Measurements from ENCODE around the gene TM4SF1.

The TM4SF1 gene

GRCh38 chr3:149366941-149367840 lies 10.3 kb downstream of the TM4SF1 start:
- H3K4me1 ChIP-seq (ENCODE audit: control insufficient read depth, insufficient read depth, low read length, unreplicated experiment) = peaks cover 52% of the 10 kb centered on the region

DNA sequence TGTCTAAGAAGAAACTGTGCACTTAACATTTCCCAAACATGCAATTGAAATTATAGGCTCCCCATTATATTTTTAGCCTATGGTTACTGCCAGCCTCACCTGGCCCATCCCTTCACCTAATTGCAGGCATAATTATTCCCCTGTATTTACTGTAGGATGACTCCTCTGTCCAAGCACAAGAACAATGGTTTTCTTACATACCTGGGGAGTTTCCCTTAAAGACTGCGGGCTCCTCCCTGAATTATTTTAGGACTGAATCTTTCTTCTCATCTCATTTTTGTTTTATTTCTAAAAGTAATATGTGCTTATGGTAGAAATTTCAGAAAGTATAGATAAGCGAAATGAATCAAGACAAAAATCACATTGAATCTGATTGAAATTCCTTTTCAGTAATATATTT lies 11.4 kb downstream of the TM4SF1 start:
- Histone ChIP-seq H3K4me1 (ENCODE audit: control insufficient read depth, insufficient read depth, low read length, unreplicated experiment) (peaks cover 40% of the 10 kb centered on the region), H3K79me2 (ENCODE audit: control insufficient read depth, insufficient read depth, low read length, unreplicated experiment) (no peaks in the 10 kb centered on the region), H3K27ac (ENCODE audit: low read depth, low read length) (no peak overlapping the region), H3K4me3 (ENCODE audit: low read depth, low read length) (no peak overlapping the region), H2AFZ (ENCODE audit: low read length, unreplicated experiment) (no peak overlapping the region), H3K36me3 (ENCODE audit: insufficient read depth, low read length) (peaks cover 18% of the 10 kb centered on the region), H3K27me3 (ENCODE audit: insufficient read depth, low read length) (no peaks in the 10 kb centered on the region)

More at GRCh38 chr3:149366941-149367840, 10.3 kb downstream of the TM4SF1 start:
- Histone ChIP-seq H3K27me3 (ENCODE audit: insufficient read depth, low read length) (no peaks in the 10 kb centered on the region), H3K36me3 (ENCODE audit: insufficient read depth, low read length) (peaks cover 28% of the 10 kb centered on the region), H3K79me2 (ENCODE audit: control insufficient read depth, insufficient read depth, low read length, unreplicated experiment) (no peaks in the 10 kb centered on the region), H2AFZ (ENCODE audit: low read length, unreplicated experiment) (no peak overlapping the region), H3K4me3 (ENCODE audit: low read depth, low read length) (no peak overlapping the region), H3K27ac (ENCODE audit: low read depth, low read length) (peak overlapping the region; percentile 71)

DNA sequence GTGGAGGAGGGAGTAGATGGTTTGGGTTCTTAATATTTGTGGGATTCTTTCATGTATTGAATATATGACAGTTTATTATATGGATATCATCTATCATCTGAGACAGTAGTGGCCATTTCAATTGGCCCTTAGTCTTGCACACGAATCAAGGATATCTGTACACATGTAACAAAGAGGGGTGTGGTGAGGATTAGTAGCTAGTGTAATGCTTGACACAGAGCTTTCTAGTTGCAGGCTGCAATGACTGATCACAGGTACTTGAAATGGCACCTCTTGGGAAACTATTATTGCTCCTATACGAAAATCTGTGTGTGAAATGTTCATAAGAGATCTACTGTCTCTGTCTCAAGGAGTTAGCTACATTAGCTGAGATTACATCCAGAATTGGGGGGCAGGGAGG lies 12.8 kb downstream of the TM4SF1 start:
- no peak overlapping the region for H3K27ac ChIP-seq (ENCODE audit: low read depth, low read length)
- no peaks in the 10 kb centered on the region for H3K79me2 ChIP-seq (ENCODE audit: control insufficient read depth, insufficient read depth, low read length, unreplicated experiment)
- H2AFZ ChIP-seq (ENCODE audit: low read length, unreplicated experiment) = no peak overlapping the region
- peaks cover 10% of the 10 kb centered on the region for H3K36me3 ChIP-seq (ENCODE audit: insufficient read depth, low read length)
- peaks cover 27% of the 10 kb centered on the region for H3K4me1 ChIP-seq (ENCODE audit: control insufficient read depth, insufficient read depth, low read length, unreplicated experiment)
- H3K27me3 ChIP-seq (ENCODE audit: insufficient read depth, low read length) = no peaks in the 10 kb centered on the region
- H3K4me3 ChIP-seq (ENCODE audit: low read depth, low read length) = no peak overlapping the region

DNA sequence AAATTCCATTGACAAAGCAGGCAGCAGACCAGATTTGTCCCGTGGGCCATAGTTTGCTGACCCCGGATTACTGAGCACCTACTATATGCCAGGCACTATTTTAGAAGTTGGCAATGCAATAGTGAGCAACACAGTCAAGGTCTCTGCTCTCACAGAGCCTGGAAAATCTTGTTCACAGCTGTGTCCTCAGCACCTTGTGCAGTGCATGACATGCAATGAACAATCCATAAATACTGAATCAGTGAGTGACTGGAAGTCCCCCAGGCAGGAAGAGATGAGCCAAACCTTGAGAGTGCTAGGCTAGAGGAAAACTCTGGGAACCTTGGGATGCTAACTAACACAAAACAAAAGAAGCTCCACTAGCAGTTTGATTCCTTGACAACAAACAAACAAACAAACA lies 14.4 kb downstream of the TM4SF1 start:
- no peak overlapping the region for H2AFZ ChIP-seq (ENCODE audit: low read length, unreplicated experiment)
- H3K4me3 ChIP-seq (ENCODE audit: low read depth, low read length) = no peak overlapping the region
- peaks cover 13% of the 10 kb centered on the region for H3K4me1 ChIP-seq (ENCODE audit: control insufficient read depth, insufficient read depth, low read length, unreplicated experiment)
- H3K79me2 ChIP-seq (ENCODE audit: control insufficient read depth, insufficient read depth, low read length, unreplicated experiment) = no peaks in the 10 kb centered on the region
- no peaks in the 10 kb centered on the region for H3K27me3 ChIP-seq (ENCODE audit: insufficient read depth, low read length)
- H3K27ac ChIP-seq (ENCODE audit: low read depth, low read length) = no peak overlapping the region
- no peaks in the 10 kb centered on the region for H3K36me3 ChIP-seq (ENCODE audit: insufficient read depth, low read length)

GRCh38 chr3:149362366-149362765 lies 15.1 kb downstream of the TM4SF1 start:
- no peak overlapping the region for H2AFZ ChIP-seq (ENCODE audit: low read length, unreplicated experiment)
- H3K4me1 ChIP-seq (ENCODE audit: control insufficient read depth, insufficient read depth, low read length, unreplicated experiment) = peaks cover 10% of the 10 kb centered on the region
- H3K79me2 ChIP-seq (ENCODE audit: control insufficient read depth, insufficient read depth, low read length, unreplicated experiment) = no peaks in the 10 kb centered on the region
- no peak overlapping the region for H3K27ac ChIP-seq (ENCODE audit: low read depth, low read length)
- H3K36me3 ChIP-seq (ENCODE audit: insufficient read depth, low read length) = no peaks in the 10 kb centered on the region
- H3K27me3 ChIP-seq (ENCODE audit: insufficient read depth, low read length) = no peaks in the 10 kb centered on the region
- no peak overlapping the region for H3K4me3 ChIP-seq (ENCODE audit: low read depth, low read length)

DNA sequence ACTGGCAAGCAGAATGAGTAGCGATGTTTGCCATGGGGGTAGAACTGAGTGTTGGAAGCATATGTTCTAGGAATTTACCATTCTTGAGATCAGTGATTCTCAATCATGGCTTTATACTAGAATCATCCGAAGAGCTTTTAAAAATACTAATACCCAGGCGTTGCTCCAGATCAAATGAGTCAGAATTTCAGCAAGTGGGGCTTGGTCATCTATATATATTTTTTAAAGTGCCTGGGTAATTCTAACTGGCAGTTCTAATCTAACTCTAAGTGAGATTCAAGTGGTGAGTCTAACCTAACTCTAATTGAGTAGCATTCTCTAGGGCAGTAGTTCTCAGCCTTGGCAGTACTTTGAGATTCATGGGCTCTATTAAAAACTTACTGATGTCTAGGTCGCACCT lies 20.8 kb downstream of the TM4SF1 start:
- H3K36me3 ChIP-seq (ENCODE audit: insufficient read depth, low read length) = no peaks in the 10 kb centered on the region
- no peak overlapping the region for H3K4me3 ChIP-seq (ENCODE audit: low read depth, low read length)
- no peak overlapping the region for H2AFZ ChIP-seq (ENCODE audit: low read length, unreplicated experiment)
- H3K27me3 ChIP-seq (ENCODE audit: insufficient read depth, low read length) = no peaks in the 10 kb centered on the region
- no peaks in the 10 kb centered on the region for H3K79me2 ChIP-seq (ENCODE audit: control insufficient read depth, insufficient read depth, low read length, unreplicated experiment)
- peaks cover 25% of the 10 kb centered on the region for H3K4me1 ChIP-seq (ENCODE audit: control insufficient read depth, insufficient read depth, low read length, unreplicated experiment)
- H3K27ac ChIP-seq (ENCODE audit: low read depth, low read length) = no peak overlapping the region

- Histone ChIP-seq H3K27me3 (ENCODE audit: insufficient read depth, low read length) (no peaks in the 10 kb centered on the region), H3K4me1 (ENCODE audit: control insufficient read depth, insufficient read depth, low read length, unreplicated experiment) (peaks cover 25% of the 10 kb centered on the region), H3K27ac (ENCODE audit: low read depth, low read length) (no peak overlapping the region), H2AFZ (ENCODE audit: low read length, unreplicated experiment) (no peak overlapping the region), H3K4me3 (ENCODE audit: low read depth, low read length) (no peak overlapping the region), H3K79me2 (ENCODE audit: control insufficient read depth, insufficient read depth, low read length, unreplicated experiment) (no peaks in the 10 kb centered on the region), H3K36me3 (ENCODE audit: insufficient read depth, low read length) (no peaks in the 10 kb centered on the region)
Measured at GRCh38 chr3:149356044-149356592, 21.3 kb downstream of the TM4SF1 start.

GRCh38 chr3:149353581-149354184 lies 23.8 kb downstream of the TM4SF1 start:
- peaks cover 25% of the 10 kb centered on the region for H3K4me1 ChIP-seq (ENCODE audit: control insufficient read depth, insufficient read depth, low read length, unreplicated experiment)
- no peak overlapping the region for H3K4me3 ChIP-seq (ENCODE audit: low read depth, low read length)
- H3K79me2 ChIP-seq (ENCODE audit: control insufficient read depth, insufficient read depth, low read length, unreplicated experiment) = no peaks in the 10 kb centered on the region
- no peak overlapping the region for H2AFZ ChIP-seq (ENCODE audit: low read length, unreplicated experiment)
- no peaks in the 10 kb centered on the region for H3K36me3 ChIP-seq (ENCODE audit: insufficient read depth, low read length)
- no peaks in the 10 kb centered on the region for H3K27me3 ChIP-seq (ENCODE audit: insufficient read depth, low read length)
- H3K27ac ChIP-seq (ENCODE audit: low read depth, low read length) = peak overlapping the region; percentile 36; the same call in 1 of the 2 replicates

- Histone ChIP-seq H3K27ac (ENCODE audit: low read depth, low read length) (peak overlapping the region; percentile 36), H3K27me3 (ENCODE audit: insufficient read depth, low read length) (no peaks in the 10 kb centered on the region), H3K4me3 (ENCODE audit: low read depth, low read length) (no peak overlapping the region), H3K36me3 (ENCODE audit: insufficient read depth, low read length) (no peaks in the 10 kb centered on the region), H2AFZ (ENCODE audit: low read length, unreplicated experiment) (peak overlapping the region; percentile 98), H3K79me2 (ENCODE audit: control insufficient read depth, insufficient read depth, low read length, unreplicated experiment) (no peaks in the 10 kb centered on the region), H3K4me1 (ENCODE audit: control insufficient read depth, insufficient read depth, low read length, unreplicated experiment) (peaks cover 25% of the 10 kb centered on the region)
Measured at GRCh38 chr3:149352556-149352955, 24.9 kb downstream of the TM4SF1 start.

- H3K36me3 ChIP-seq (ENCODE audit: insufficient read depth, low read length) = peaks cover 2% of the 10 kb centered on the region; the same call in 1 of the 2 replicates
- H3K27me3 ChIP-seq (ENCODE audit: insufficient read depth, low read length) = no peaks in the 10 kb centered on the region
- no peak overlapping the region for H2AFZ ChIP-seq (ENCODE audit: low read length, unreplicated experiment)
- H3K4me1 ChIP-seq (ENCODE audit: control insufficient read depth, insufficient read depth, low read length, unreplicated experiment) = peaks cover 52% of the 10 kb centered on the region
- H3K79me2 ChIP-seq (ENCODE audit: control insufficient read depth, insufficient read depth, low read length, unreplicated experiment) = no peaks in the 10 kb centered on the region
- no peak overlapping the region for H3K4me3 ChIP-seq (ENCODE audit: low read depth, low read length)
- H3K27ac ChIP-seq (ENCODE audit: low read depth, low read length) = no peak overlapping the region
Measured at GRCh38 chr3:149343951-149344350, 33.5 kb downstream of the TM4SF1 start.

Data from ACC112 (cell line).